ENCODE results near the gene WNT5B. TPM values are rescaled to one million over a fixed set of nuclear protein-coding genes. Genes with fewer than 3 reads are reported as not detected.

WNT5B gene
- total and polyA plus RNA-seq, 9 of the 15 experiments (the other 6 are each of a cell fraction or from before 2014, with no cell fraction given), result 0.42 to 16.8 (median 5.4) TPM

- TF ChIP-seq CXXC5 (CRISPR knock-in tag; IDR thresholded peaks at IDR 0.05), result peak; percentile 52; the same call in 1 of the 2 replicates
- peak; percentile 68 for TF ChIP-seq CTBP1 (IDR thresholded peaks at IDR 0.05; ENCODE audit: borderline replicate concordance)
- TF ChIP-seq GATAD2B (IDR thresholded peaks at IDR 0.05; ENCODE audit: borderline replicate concordance), result peak; percentile 94
- TF ChIP-seq CCAR2 (IDR thresholded peaks at IDR 0.05; ENCODE audit: low read depth, low read length), result no peak
- TF ChIP-seq DNMT1 (IDR thresholded peaks at IDR 0.05), result no peak
- no peak for TF ChIP-seq ZHX1 (conservative IDR thresholded peaks at IDR 0.05; ENCODE audit: low read length)
- no peak for TF ChIP-seq CHD7 (IDR thresholded peaks at IDR 0.05; ENCODE audit: low read depth, low read length)
- no peak for TF ChIP-seq ZBTB49 (CRISPR knock-in tag; IDR thresholded peaks at IDR 0.05; ENCODE audit: borderline replicate concordance)
- no peak for TF ChIP-seq NFE2 (IDR thresholded peaks at IDR 0.05; ENCODE audit: low read depth)
- no peak for TF ChIP-seq POLR3A (IDR thresholded peaks at IDR 0.05; ENCODE audit: borderline replicate concordance, extremely low read depth, insufficient read depth, insufficient read length)
Observed at GRCh38 chr12:1661553-1662335, 32.7 kb downstream of the WNT5B start (continued).

All from K562 (cell line).